ENCODE results near the gene ACBD6.

The ACBD6 gene

GRCh38 chr1:180239145-180240096 lies 263.0 kb downstream of the ACBD6 start:
- no peak for DNase-seq (ENCODE audit: low spot score)

DNA sequence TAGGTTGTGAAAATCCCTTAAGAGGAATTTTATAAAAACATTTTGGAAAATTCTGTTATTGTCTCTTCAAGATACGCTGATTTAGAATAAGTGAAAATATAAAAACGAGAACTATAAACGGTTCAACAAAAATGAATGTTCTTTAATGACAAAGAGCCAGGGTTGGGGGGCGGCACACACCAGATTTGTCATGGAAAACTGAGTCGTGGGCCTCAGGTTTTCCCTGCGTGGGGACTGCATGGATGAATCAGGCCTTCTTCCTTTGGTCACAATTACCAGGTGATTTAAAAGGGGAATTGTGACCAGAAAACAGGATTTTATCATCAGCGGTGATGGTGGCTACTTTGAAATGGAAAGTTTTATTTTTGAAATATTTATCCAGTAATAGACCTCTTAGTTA lies 263.7 kb downstream of the ACBD6 start:
- no peak for DNase-seq (ENCODE audit: low spot score)
